Lower lobe of right lung (tissue), 2 donors: ENCODE data around the gene DCUN1D2. TPM values are rescaled to one million over a fixed set of nuclear protein-coding genes. Genes with fewer than 3 reads are reported as not detected.
"Not testable (repeated sequence)": the region's sequence is repeated elsewhere in the genome, so short reads cannot be mapped to it uniquely, and the experiment has no call there.

Source experiments
- ATAC-seq, 2 donors: fragments of 200-7000 bp; cut with Tn5 transposase; one replicate each; pipeline ENCODE4 v1.9.1; 2020 to 2022; ENCODE audit warnings: mild to moderate bottlenecking in 2 of 2, moderate library complexity in 2 of 2
- DNase-seq: peaks from one replicate; pipeline ENCODE4 v3.0.0-alpha.2; 2020
- H3K27ac ChIP-seq: fragments of 200-600 bp; one replicate; pipeline ENCODE4 v1.8.0; 2022
- H3K27me3 ChIP-seq: fragments of 200-600 bp; one replicate; pipeline ENCODE4 v1.8.0; 2022; ENCODE audit warnings: low read depth
- H3K36me3 ChIP-seq: fragments of 200-600 bp; one replicate; pipeline ENCODE4 v1.8.0; 2022; ENCODE audit warnings: mild to moderate bottlenecking
- H3K4me1 ChIP-seq: fragments of 200-600 bp; one replicate; pipeline ENCODE4 v1.8.0; 2022
- H3K4me3 ChIP-seq: fragments of 200-600 bp; one replicate; pipeline ENCODE4 v1.8.0; 2022; ENCODE audit warnings: mild to moderate bottlenecking
- H3K9me3 ChIP-seq: fragments of 200-600 bp; one replicate; pipeline ENCODE4 v1.8.0; 2022
- CTCF ChIP-seq: fragments of 200-600 bp; IDR thresholded peaks from one replicate; pipeline ENCODE4 v1.8.0; 2022; ENCODE audit warnings: antibody characterized with exemption, mild to moderate bottlenecking
- intact Hi-C: fragments of 100-400 bp; cut with DNase I; formaldehyde crosslinking; loops from one replicate; pipeline ENCODE4 v1.11.0; 2022
- total RNA-seq: library from RNA; stranded (reverse); fragmentation: NEBNext Ultra II Directional; extraction: Animal tissue kit (Norgen Biotek cat#: 25700); gene quantifications from one replicate; pipeline ENCODE4 v1.2.1, GENCODE V29; 2021
- donor health status: DM: no; HTN: yes; CAD: no; lungs with severe emphysema.

DCUN1D2 gene
- total RNA-seq, 1 donor from 2014 or later, result 16.8 TPM

DNA sequence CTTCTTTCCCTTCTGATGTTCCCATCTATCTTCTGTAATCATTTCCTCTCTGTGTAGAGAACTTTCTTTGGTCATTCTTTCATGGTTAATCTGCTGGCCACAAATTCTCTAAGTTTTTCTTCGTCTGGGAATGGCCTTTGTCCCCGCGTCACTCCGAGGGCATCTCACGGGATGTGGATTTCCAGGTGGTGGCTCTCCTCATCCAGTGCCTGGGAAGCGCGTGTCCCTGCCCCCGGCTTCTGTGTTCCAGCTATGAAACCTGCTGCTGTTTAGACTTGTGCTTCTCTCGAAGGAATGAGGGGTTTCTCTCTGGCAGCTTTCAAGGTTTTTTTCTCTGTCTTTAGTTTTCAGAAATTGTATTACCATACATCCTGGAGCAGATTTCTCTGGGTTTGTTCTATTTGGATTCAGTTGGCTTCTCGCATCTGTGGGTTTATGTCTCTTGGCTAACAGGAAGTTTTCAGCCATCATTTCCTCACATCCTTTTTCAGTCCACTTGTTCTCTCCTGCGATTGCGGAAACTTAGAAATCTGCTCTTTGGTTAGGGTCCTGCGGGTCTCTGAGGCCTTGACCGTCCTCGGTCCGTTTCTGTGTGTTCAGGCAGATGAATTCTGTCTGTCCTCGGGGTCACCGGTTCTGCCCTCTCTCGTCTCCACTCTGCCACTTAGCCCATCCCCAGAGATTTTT lies 36.9 kb upstream of the DCUN1D2 start:
- Histone ChIP-seq H3K4me3 (no peak overlapping the region), H3K9me3 (no peaks in the 10 kb centered on the region), H3K36me3 (peaks cover 82% of the 10 kb centered on the region), H3K27ac (no peak overlapping the region), H3K27me3 (no peaks in the 10 kb centered on the region), H3K4me1 (peaks cover 13% of the 10 kb centered on the region)
- DNase-seq (no peak), ATAC-seq (no peak)
- no peak for TF ChIP-seq CTCF
- intact Hi-C loops, result no loop called here

DNA sequence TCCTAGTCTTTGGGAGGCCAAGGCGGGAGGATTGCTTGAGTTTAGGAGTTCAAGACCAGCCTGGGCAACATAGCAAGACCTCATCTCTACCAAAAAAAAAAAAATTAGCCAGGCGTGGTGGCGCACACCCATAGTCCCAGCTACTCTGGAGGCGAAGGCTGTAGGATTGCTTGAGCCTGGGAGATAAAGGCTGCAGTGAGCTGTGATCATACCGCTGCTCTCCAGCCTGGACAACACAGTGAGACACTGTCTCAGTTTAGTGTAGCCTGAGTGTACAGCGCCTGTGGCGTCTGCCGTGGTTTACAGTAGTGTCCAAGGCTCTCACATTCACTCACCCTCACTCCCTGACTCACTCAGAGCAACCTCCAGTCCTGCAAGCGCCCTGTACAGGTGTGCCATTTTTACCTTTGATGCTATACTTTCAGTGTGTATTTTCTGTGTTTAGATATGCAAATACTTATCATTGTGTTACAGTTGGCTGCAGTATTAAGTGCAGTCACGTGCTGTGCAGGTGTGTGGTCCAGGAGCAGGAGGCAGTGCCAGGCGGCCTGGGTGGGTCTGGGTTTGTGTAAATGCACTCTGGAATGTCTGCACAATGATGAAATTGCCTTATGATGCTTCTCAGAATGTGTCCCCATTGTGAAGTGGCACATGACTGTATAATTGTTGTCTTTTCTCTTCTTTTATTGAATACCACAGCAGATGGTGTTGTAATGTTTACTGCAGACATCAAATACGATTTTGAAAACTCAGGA lies 36.1 kb upstream of the DCUN1D2 start:
- Histone ChIP-seq H3K27ac (no peak overlapping the region), H3K4me3 (no peak overlapping the region), H3K36me3 (peaks cover 82% of the 10 kb centered on the region), H3K9me3 (no peaks in the 10 kb centered on the region), H3K4me1 (peaks cover 13% of the 10 kb centered on the region), H3K27me3 (no peaks in the 10 kb centered on the region)
- intact Hi-C loops, result no loop called here
- DNase-seq (no peak), ATAC-seq (peak; percentile 61 to 68)
- no peak for TF ChIP-seq CTCF

GRCh38 chr13:113522438-113522837 lies 31.9 kb upstream of the DCUN1D2 start:
- H3K27me3 ChIP-seq, H3K9me3 ChIP-seq, H3K4me1 ChIP-seq, DNase-seq, H3K4me3 ChIP-seq, H3K27ac ChIP-seq, ATAC-seq, intact Hi-C loops: not testable (repeated sequence)
- H3K36me3 ChIP-seq, result peaks cover 67% of the 10 kb centered on the region

DNA sequence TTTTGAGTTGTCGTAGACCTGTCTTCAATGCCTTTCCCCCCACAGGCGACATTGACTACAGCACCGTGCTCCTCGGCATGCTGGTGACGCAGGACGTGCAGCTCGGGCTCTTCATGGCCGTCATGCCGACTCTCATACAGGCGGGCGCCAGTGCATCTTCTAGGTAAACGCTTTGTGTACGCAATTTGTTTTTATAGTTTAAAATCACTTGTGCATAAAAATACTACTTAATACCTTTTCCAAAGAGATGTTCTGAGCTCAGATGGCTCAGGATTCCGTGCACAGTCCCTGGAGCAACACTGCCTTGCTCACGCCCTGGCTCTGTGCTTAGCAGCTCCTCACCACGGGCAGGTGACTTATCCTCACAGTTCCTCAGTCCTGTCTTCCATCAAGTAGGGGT lies 30.1 kb upstream of the DCUN1D2 start:
- H3K27me3 ChIP-seq, result no peaks in the 10 kb centered on the region
- no peak for ATAC-seq
- H3K4me3 ChIP-seq, result no peak overlapping the region
- no peak overlapping the region for H3K27ac ChIP-seq
- no peaks in the 10 kb centered on the region for H3K9me3 ChIP-seq
- peaks cover 64% of the 10 kb centered on the region for H3K36me3 ChIP-seq
- DNase-seq, result no peak
- intact Hi-C loops, result no loop called here
- H3K4me1 ChIP-seq, result no peaks in the 10 kb centered on the region
- no peak for TF ChIP-seq CTCF

GRCh38 chr13:113519556-113519955 lies 29.0 kb upstream of the DCUN1D2 start:
- DNase-seq (no peak), ATAC-seq (no peak)
- no peaks in the 10 kb centered on the region for H3K9me3 ChIP-seq
- H3K4me1 ChIP-seq, result no peaks in the 10 kb centered on the region
- no peaks in the 10 kb centered on the region for H3K27me3 ChIP-seq
- H3K27ac ChIP-seq, result no peak overlapping the region
- TF ChIP-seq CTCF, result no peak
- intact Hi-C loops, result no loop called here
- peaks cover 65% of the 10 kb centered on the region for H3K36me3 ChIP-seq
- H3K4me3 ChIP-seq, result no peak overlapping the region
